Measurements from ENCODE around the gene STRIP2. TPM values are rescaled to one million over a fixed set of nuclear protein-coding genes. Genes with fewer than 3 reads are reported as not detected.

Gene STRIP2
- total RNA-seq, 1 experiment from 2014 or later, result 9.1 TPM

GRCh38 chr7:129497156-129497555 is 62.9 kb downstream of the STRIP2 start:
- Histone ChIP-seq H3K9me3 (ENCODE audit: low read depth, low read length, poor library complexity, severe bottlenecking) (no peaks in the 10 kb centered on the region), H3K4me1 (ENCODE audit: insufficient read depth, low read length, poor library complexity, severe bottlenecking) (no peaks in the 10 kb centered on the region), H3K27me3 (replicated peaks; ENCODE audit: insufficient read depth, low read depth, low read length, poor library complexity) (no peaks in the 10 kb centered on the region), H3K36me3 (ENCODE audit: insufficient read depth, low read length, poor library complexity, severe bottlenecking) (no peaks in the 10 kb centered on the region), H3K27ac (ENCODE audit: low read depth, low read length, poor library complexity, severe bottlenecking) (no peak overlapping the region), H3K4me3 (ENCODE audit: low read depth, low read length, poor library complexity, severe bottlenecking) (no peak overlapping the region)
- DNase-seq (ENCODE audit: low spot score), result no peak
- intact Hi-C loops (cut with micrococcal nuclease; ENCODE audit: unreplicated experiment), result loop anchor here (10.0 kb wide), 1 partner anchor 338 kb away; no protein-coding TSS in a partner anchor
- POLR2A ChIA-PET (ENCODE audit: low non-redundant PET), result no interaction called here
- CTCF ChIA-PET, result no interaction called here
- BruUV-seq (replicated peaks), result no TSS peak
- TF ChIP-seq EZH2 (IDR thresholded peaks at IDR 0.05; ENCODE audit: borderline replicate concordance, low read depth, low read length, poor library complexity, severe bottlenecking) (no peak), CTCF (conservative IDR thresholded peaks at IDR 0.05; ENCODE audit: low read depth, low read length) (no peak)

GRCh38 chr7:129498021-129498420 is 63.8 kb downstream of the STRIP2 start:
- H3K36me3 ChIP-seq (ENCODE audit: insufficient read depth, low read length, poor library complexity, severe bottlenecking), result no peaks in the 10 kb centered on the region
- no peaks in the 10 kb centered on the region for H3K27me3 ChIP-seq (replicated peaks; ENCODE audit: insufficient read depth, low read depth, low read length, poor library complexity)
- no peaks in the 10 kb centered on the region for H3K4me1 ChIP-seq (ENCODE audit: insufficient read depth, low read length, poor library complexity, severe bottlenecking)
- no TSS peak for BruUV-seq (replicated peaks)
- POLR2A ChIA-PET (ENCODE audit: low non-redundant PET), result no interaction called here
- CTCF ChIA-PET, result no interaction called here
- H3K27ac ChIP-seq (ENCODE audit: low read depth, low read length, poor library complexity, severe bottlenecking), result no peak overlapping the region
- no peak overlapping the region for H3K4me3 ChIP-seq (ENCODE audit: low read depth, low read length, poor library complexity, severe bottlenecking)
- DNase-seq (ENCODE audit: low spot score), result no peak
- TF ChIP-seq EZH2 (IDR thresholded peaks at IDR 0.05; ENCODE audit: borderline replicate concordance, low read depth, low read length, poor library complexity, severe bottlenecking) (no peak), CTCF (conservative IDR thresholded peaks at IDR 0.05; ENCODE audit: low read depth, low read length) (no peak)
- H3K9me3 ChIP-seq (ENCODE audit: low read depth, low read length, poor library complexity, severe bottlenecking), result no peaks in the 10 kb centered on the region
- intact Hi-C loops (cut with micrococcal nuclease; ENCODE audit: unreplicated experiment), result loop anchor here (10.0 kb wide), 1 partner anchor 337 kb away; no protein-coding TSS in a partner anchor

- no TSS peak for BruUV-seq (replicated peaks)
- intact Hi-C loops (cut with micrococcal nuclease; ENCODE audit: unreplicated experiment), result loop anchor here (10.0 kb wide), 1 partner anchor 335 kb away; no protein-coding TSS in a partner anchor
- TF ChIP-seq EZH2 (IDR thresholded peaks at IDR 0.05; ENCODE audit: borderline replicate concordance, low read depth, low read length, poor library complexity, severe bottlenecking) (no peak), CTCF (conservative IDR thresholded peaks at IDR 0.05; ENCODE audit: low read depth, low read length) (no peak)
- Histone ChIP-seq H3K27ac (ENCODE audit: low read depth, low read length, poor library complexity, severe bottlenecking) (no peak overlapping the region), H3K36me3 (ENCODE audit: insufficient read depth, low read length, poor library complexity, severe bottlenecking) (no peaks in the 10 kb centered on the region), H3K4me3 (ENCODE audit: low read depth, low read length, poor library complexity, severe bottlenecking) (no peak overlapping the region), H3K4me1 (ENCODE audit: insufficient read depth, low read length, poor library complexity, severe bottlenecking) (no peaks in the 10 kb centered on the region), H3K27me3 (replicated peaks; ENCODE audit: insufficient read depth, low read depth, low read length, poor library complexity) (no peaks in the 10 kb centered on the region), H3K9me3 (ENCODE audit: low read depth, low read length, poor library complexity, severe bottlenecking) (no peaks in the 10 kb centered on the region)
- no peak for DNase-seq (ENCODE audit: low spot score)
- ChIA-PET POLR2A (ENCODE audit: low non-redundant PET) (no interaction called here), CTCF (interaction anchor here (0.6 kb wide), 1 partner anchor 452 kb away, joined by 3 read pairs; no protein-coding TSS in a partner anchor)
These were observed 65.8 kb downstream of the STRIP2 start for GRCh38 chr7:129499999-129500398.
